HepG2 (cell line): ENCODE measurements around the gene ABCB11. TPM values are rescaled to one million over a fixed set of nuclear protein-coding genes. Genes with fewer than 3 reads are reported as not detected.

Experiments
- ATAC-seq: fragments of 200-7000 bp; cut with Tn5 transposase; 3 replicates; pipeline ENCODE4 v1.9.1; 2020; ENCODE audit warnings: mild to moderate bottlenecking, moderate library complexity
- BruUV-seq: library from RNA; stranded (reverse); fragments of 400-500 nt; replicated peaks from 2 replicates; lab custom pipeline; 2021; lab: Mats Ljungman, UMichigan
- CTCF ChIA-PET: fragments of 300-600 bp; formaldehyde crosslinking; extraction: SDS; loops from one replicate; lab custom pipeline; 2021; ENCODE audit warnings: low total read pairs, inconsistent platforms, low intra/inter-chr PET ratio; lab: Yijun Ruan, JAX
- POLR2A ChIA-PET: fragments of 350-600 bp; sonication (Branson Sonifier 250); formaldehyde crosslinking; loops from one replicate; lab custom pipeline; 2020; ENCODE audit warnings: antibody characterized with exemption, inconsistent platforms; lab: Yijun Ruan, JAX
- DNase-seq: peaks from one replicate; pipeline ENCODE4 v3.0.0-alpha.2; 2015; ENCODE audit warnings: low spot score
- FAIRE-seq: peaks from 3 replicates; lab custom pipeline; 2011; peaks lifted over from hg19 to GRCh38; lab: Jason Lieb, UNC
- H2AFZ ChIP-seq: one replicate; pipeline ENCODE4 v1.6.1; 2011; ENCODE audit warnings: low read length, inconsistent platforms
- H3K27ac ChIP-seq: fragments of 300-600 bp; 3 replicates; pipeline ENCODE4 v1.8.0; 2011; ENCODE audit warnings: mixed run types, mild to moderate bottlenecking, mixed read lengths, low read length, inconsistent platforms; ENCODE audit not compliant: insufficient read depth; ENCODE audit errors: extremely low read length
- H3K27me3 ChIP-seq, 2 experiments: fragments of 200-600 bp in 1 of 2; 2 replicates in 1 of 2; 3 replicates in 1 of 2; pipeline versions ENCODE4 v1.6.0 to v1.8.0; 2011; ENCODE audit warnings: low read length in 2 of 2, mild to moderate bottlenecking in 2 of 2, moderate library complexity in 2 of 2, inconsistent platforms in 1 of 2; ENCODE audit not compliant: insufficient read depth in 2 of 2, control insufficient read depth in 1 of 2
- H3K36me3 ChIP-seq, 2 experiments: fragments of 200-600 bp in 1 of 2; replicated peaks in 1 of 2; 2 replicates in 1 of 2; 3 replicates in 1 of 2; pipeline versions ENCODE4 v1.5.1 to v1.8.0; 2011; ENCODE audit warnings: low read length in 2 of 2, inconsistent platforms in 1 of 2; ENCODE audit not compliant: insufficient read depth in 2 of 2, control insufficient read depth in 1 of 2
- H3K4me1 ChIP-seq: 2 replicates; pipeline ENCODE4 v1.5.1; 2012; ENCODE audit warnings: low read length, inconsistent platforms; ENCODE audit not compliant: insufficient read depth
- H3K4me2 ChIP-seq: 2 replicates; pipeline ENCODE4 v1.6.0; 2011; ENCODE audit warnings: low read depth, low read length, inconsistent platforms
- H3K4me3 ChIP-seq, 3 experiments: fragments of 200-600 bp in 1 of 3; sonication (generic), shearing (Covaris generic) in 1 of 3; replicated peaks in 1 of 3; 2 replicates each; pipeline ENCODE4 v1.5.1; 2011 to 2016; ENCODE audit warnings: low read length in 3 of 3, inconsistent platforms in 2 of 3, low read depth in 2 of 3, mild to moderate bottlenecking in 2 of 3, control low read depth in 1 of 3, mixed read lengths in 1 of 3; ENCODE audit not compliant: insufficient read depth in 1 of 3
- H3K79me2 ChIP-seq: one replicate; pipeline ENCODE4 v1.6.1; 2011; ENCODE audit warnings: low read length, inconsistent platforms; ENCODE audit not compliant: insufficient read depth
- H3K9ac ChIP-seq: 2 replicates; pipeline ENCODE4 v1.6.0; 2011; ENCODE audit warnings: mild to moderate bottlenecking, low read depth, low read length, inconsistent platforms; ENCODE audit not compliant: insufficient read depth
- H3K9me3 ChIP-seq: 2 replicates; pipeline ENCODE4 v1.5.1; 2012; ENCODE audit warnings: mild to moderate bottlenecking, low read length
- H4K20me1 ChIP-seq: 2 replicates; pipeline ENCODE4 v1.6.0; 2011; ENCODE audit warnings: inconsistent platforms, mild to moderate bottlenecking, low read length, moderate library complexity; ENCODE audit not compliant: insufficient read depth
- ATF7-NPFF ChIP-seq: sonication (generic); formaldehyde crosslinking; IDR thresholded peaks from 2 replicates; pipeline ENCODE4 v1.8.1; 2023; ENCODE audit warnings: mild to moderate bottlenecking, low read depth, missing genetic modification reagents, moderate library complexity
- HNRNPLL ChIP-seq: fragments of 200-400 bp; formaldehyde crosslinking; IDR thresholded peaks from 2 replicates; pipeline ENCODE4 v1.6.1; 2017; ENCODE audit warnings: mild to moderate bottlenecking, low read depth, low read length; ENCODE audit not compliant: poor library complexity, severe bottlenecking
- KLF6 ChIP-seq: IDR thresholded peaks from 2 replicates; pipeline ENCODE4 v1.8.0; 2016; ENCODE audit warnings: missing biosample characterization, missing genetic modification reagents
- MBD4 ChIP-seq: IDR thresholded peaks from 2 replicates; pipeline ENCODE4 v1.6.1; 2012; ENCODE audit warnings: low read length, inconsistent platforms, borderline replicate concordance
- MIXL1 ChIP-seq: IDR thresholded peaks from 2 replicates; pipeline ENCODE4 v1.6.1; 2016
- NR2F2 ChIP-seq: IDR thresholded peaks from 2 replicates; pipeline ENCODE4 v1.6.1; 2012; ENCODE audit warnings: low read depth, inconsistent platforms, borderline replicate concordance
- RFXANK ChIP-seq: IDR thresholded peaks from 2 replicates; pipeline ENCODE4 v1.6.1; 2016
- SOX13 ChIP-seq, 3 experiments: fragments of 450-650 bp in 1 of 3; sonication (generic) in 1 of 3; formaldehyde crosslinking in 1 of 3; IDR thresholded peaks in 2 of 3; conservative IDR thresholded peaks in 1 of 3; 2 replicates each; pipeline versions ENCODE4 v1.5.0 to v1.6.1; 2016 to 2020; ENCODE audit warnings: antibody characterized with exemption in 1 of 3, mild to moderate bottlenecking in 1 of 3, missing compliant biosample characterization in 1 of 3, missing genetic modification reagents in 1 of 3, moderate library complexity in 1 of 3
- SP2 ChIP-seq: sonication (generic); formaldehyde crosslinking; IDR thresholded peaks from 2 replicates; pipeline ENCODE4 v1.5.1; 2020; ENCODE audit warnings: mild to moderate bottlenecking, missing genetic modification reagents
- TOE1 ChIP-seq: sonication (generic); formaldehyde crosslinking; IDR thresholded peaks from 2 replicates; pipeline ENCODE4 v1.4.0; 2020; ENCODE audit warnings: mild to moderate bottlenecking, missing genetic modification reagents
- ZFP82 ChIP-seq: sonication (generic); formaldehyde crosslinking; IDR thresholded peaks from 2 replicates; pipeline ENCODE4 v1.5.1; 2020; ENCODE audit warnings: mild to moderate bottlenecking, missing genetic modification reagents, borderline replicate concordance
- ZNF644 ChIP-seq: IDR thresholded peaks from 2 replicates; pipeline ENCODE4 v1.6.1; 2016; ENCODE audit warnings: low read depth
- ZSCAN21 ChIP-seq: sonication (generic); formaldehyde crosslinking; IDR thresholded peaks from 2 replicates; pipeline ENCODE4 v1.8.0; 2022; ENCODE audit warnings: mild to moderate bottlenecking, missing genetic modification reagents, moderate library complexity, borderline replicate concordance
- ZSCAN31 ChIP-seq: sonication (generic); formaldehyde crosslinking; IDR thresholded peaks from 2 replicates; pipeline ENCODE4 v1.5.0; 2020; ENCODE audit warnings: low read depth, mild to moderate bottlenecking, missing genetic modification reagents
- WGBS: methylation state at CpG from one replicate; pipeline ENCODE4 v1.1.6; 2017; ENCODE audit warnings: low lambda C conversion rate; 5-methylcytosine and 5-hydroxymethylcytosine counted together
- in situ Hi-C: cut with HindIII; loops from 2 replicates; pipeline ENCODE4 v1.10.0; 2017; ENCODE audit warnings: low pct_unique_long_range_greater_than_20kb; ENCODE audit not compliant: extremely low pct_ligation_motif_present
- intact Hi-C: fragments of 100-400 bp; cut with micrococcal nuclease; formaldehyde crosslinking; loops from one replicate; pipeline ENCODE4 v1.10.0; 2022; ENCODE audit not compliant: unreplicated experiment
- polyA plus RNA-seq, 8 experiments: library from polyadenylated mRNA; depleted of rRNA in 3 of 8; stranded (reverse) in 7 of 8; unstranded in 1 of 8; fragments of >200 nt; fragmentation: Illumina TruSeq in 4 of 8; extraction: Trizol in 4 of 8; gene quantifications; 2 replicates each; pipeline versions ENCODE4 v1.2.1 to v1.2.3, GENCODE V29; 2011 to 2016; ENCODE audit warnings: low read depth in 4 of 8, missing spikeins in 1 of 8, mixed read lengths in 1 of 8; ENCODE audit not compliant: insufficient read depth in 1 of 8
- total RNA-seq, 5 experiments: library from RNA; depleted of rRNA; stranded (reverse); fragments of >200 nt; fragmentation: Illumina TruSeq; extraction: Trizol; gene quantifications; 2 replicates each; pipeline ENCODE4 v1.2.3, GENCODE V29; 2016; ENCODE audit warnings: low read depth in 1 of 5
- TF ChIP-seq, protein P1 (sequence below): sonication (generic); formaldehyde crosslinking; IDR thresholded peaks from 2 replicates; pipeline ENCODE4 v1.9.0; 2021; ENCODE audit warnings: mild to moderate bottlenecking, missing genetic modification reagents

The ABCB11 gene
- total and polyA plus RNA-seq, 2 of the 13 experiments (the other 11 are each of a cell fraction or from before 2014, with no cell fraction given): not detected

DNA sequence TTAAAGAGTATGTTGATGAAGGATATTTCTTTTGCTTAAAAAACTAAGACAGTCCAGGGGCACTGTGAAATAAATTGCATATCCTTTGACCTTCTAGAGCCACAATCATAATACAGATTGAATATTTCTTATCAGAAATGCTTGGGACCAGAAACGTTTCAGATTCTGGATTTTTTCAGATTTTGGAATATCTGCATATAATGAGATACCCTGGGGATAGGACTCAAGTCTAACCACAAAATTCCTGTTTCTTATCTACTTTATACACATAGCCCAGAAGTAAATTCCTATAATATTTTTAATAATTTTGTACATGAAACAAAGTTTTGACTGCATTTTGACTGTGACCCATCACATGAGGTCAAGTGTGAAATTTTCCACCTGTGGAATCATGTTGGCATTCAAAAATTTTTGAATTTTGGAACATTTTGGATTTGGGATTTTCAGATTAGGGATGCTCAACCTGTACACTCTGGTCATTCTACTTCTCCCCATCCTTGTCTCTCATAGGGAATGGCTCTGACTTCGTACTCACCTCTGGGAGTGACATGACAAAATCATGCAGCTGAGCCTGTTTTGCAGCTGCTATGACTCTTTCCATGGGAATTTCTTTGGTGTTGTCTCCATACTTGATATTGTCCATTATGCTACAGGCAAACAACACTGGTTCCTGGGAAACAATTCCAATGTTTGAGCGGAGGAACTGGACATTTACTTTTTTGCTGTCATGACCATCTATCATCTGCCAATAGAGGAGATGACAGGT, 104.3 kb downstream of the ABCB11 start:
- no peaks in the 10 kb centered on the region for H3K36me3 ChIP-seq
- no peak overlapping the region for H3K4me3 ChIP-seq
- H4K20me1 ChIP-seq: no peaks in the 10 kb centered on the region
- FAIRE-seq: no peak
- no peak overlapping the region for H3K9ac ChIP-seq
- no TSS peak for BruUV-seq
- CTCF ChIA-PET: no interaction called here
- POLR2A ChIA-PET: no interaction called here
- 34% methylated on average over 3 of the region's 3 CpGs for WGBS
- no peak overlapping the region for H2AFZ ChIP-seq
- H3K27ac ChIP-seq: no peak overlapping the region
- no peak overlapping the region for H3K4me2 ChIP-seq
- no peak for DNase-seq
- H3K79me2 ChIP-seq: no peaks in the 10 kb centered on the region
- intact Hi-C loops (no loop called here), in situ Hi-C loops (no loop called here)
- no peak for ATAC-seq
- TF ChIP-seq KLF6 (CRISPR knock-in tag) (no peak), ZNF644 (no peak), TOE1 (no peak), NR2F2 (no peak), ZSCAN31 (CRISPR knock-in tag) (no peak), SP2 (CRISPR knock-in tag) (no peak), ZFP82 (no peak), HNRNPLL (no peak), SOX13 (IDR thresholded peaks at IDR 0.05) (no peak), SOX13 (CRISPR knock-in tag; conservative IDR thresholded peaks at IDR 0.05 in 1 of 2, IDR thresholded peaks at IDR 0.05 in 1 of 2) (no peak), ATF7-NPFF (CRISPR knock-in tag) (no peak), MIXL1 (CRISPR knock-in tag) (no peak), MBD4 (no peak), RFXANK (no peak), ZSCAN21 (no peak)
- TF ChIP-seq, protein P1, sequence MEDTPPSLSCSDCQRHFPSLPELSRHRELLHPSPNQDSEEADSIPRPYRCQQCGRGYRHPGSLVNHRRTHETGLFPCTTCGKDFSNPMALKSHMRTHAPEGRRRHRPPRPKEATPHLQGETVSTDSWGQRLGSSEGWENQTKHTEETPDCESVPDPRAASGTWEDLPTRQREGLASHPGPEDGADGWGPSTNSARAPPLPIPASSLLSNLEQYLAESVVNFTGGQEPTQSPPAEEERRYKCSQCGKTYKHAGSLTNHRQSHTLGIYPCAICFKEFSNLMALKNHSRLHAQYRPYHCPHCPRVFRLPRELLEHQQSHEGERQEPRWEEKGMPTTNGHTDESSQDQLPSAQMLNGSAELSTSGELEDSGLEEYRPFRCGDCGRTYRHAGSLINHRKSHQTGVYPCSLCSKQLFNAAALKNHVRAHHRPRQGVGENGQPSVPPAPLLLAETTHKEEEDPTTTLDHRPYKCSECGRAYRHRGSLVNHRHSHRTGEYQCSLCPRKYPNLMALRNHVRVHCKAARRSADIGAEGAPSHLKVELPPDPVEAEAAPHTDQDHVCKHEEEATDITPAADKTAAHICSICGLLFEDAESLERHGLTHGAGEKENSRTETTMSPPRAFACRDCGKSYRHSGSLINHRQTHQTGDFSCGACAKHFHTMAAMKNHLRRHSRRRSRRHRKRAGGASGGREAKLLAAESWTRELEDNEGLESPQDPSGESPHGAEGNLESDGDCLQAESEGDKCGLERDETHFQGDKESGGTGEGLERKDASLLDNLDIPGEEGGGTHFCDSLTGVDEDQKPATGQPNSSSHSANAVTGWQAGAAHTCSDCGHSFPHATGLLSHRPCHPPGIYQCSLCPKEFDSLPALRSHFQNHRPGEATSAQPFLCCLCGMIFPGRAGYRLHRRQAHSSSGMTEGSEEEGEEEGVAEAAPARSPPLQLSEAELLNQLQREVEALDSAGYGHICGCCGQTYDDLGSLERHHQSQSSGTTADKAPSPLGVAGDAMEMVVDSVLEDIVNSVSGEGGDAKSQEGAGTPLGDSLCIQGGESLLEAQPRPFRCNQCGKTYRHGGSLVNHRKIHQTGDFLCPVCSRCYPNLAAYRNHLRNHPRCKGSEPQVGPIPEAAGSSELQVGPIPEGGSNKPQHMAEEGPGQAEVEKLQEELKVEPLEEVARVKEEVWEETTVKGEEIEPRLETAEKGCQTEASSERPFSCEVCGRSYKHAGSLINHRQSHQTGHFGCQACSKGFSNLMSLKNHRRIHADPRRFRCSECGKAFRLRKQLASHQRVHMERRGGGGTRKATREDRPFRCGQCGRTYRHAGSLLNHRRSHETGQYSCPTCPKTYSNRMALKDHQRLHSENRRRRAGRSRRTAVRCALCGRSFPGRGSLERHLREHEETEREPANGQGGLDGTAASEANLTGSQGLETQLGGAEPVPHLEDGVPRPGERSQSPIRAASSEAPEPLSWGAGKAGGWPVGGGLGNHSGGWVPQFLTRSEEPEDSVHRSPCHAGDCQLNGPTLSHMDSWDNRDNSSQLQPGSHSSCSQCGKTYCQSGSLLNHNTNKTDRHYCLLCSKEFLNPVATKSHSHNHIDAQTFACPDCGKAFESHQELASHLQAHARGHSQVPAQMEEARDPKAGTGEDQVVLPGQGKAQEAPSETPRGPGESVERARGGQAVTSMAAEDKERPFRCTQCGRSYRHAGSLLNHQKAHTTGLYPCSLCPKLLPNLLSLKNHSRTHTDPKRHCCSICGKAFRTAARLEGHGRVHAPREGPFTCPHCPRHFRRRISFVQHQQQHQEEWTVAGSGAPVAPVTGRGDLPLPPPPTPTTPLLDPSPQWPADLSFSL: no peak
- no peaks in the 10 kb centered on the region for H3K9me3 ChIP-seq
- H3K27me3 ChIP-seq: no peaks in the 10 kb centered on the region
- H3K4me1 ChIP-seq: no peaks in the 10 kb centered on the region
